ENCODE measurements around the gene USP13. TPM values are rescaled to one million over a fixed set of nuclear protein-coding genes. Genes with fewer than 3 reads are reported as not detected.

USP13 gene
- total RNA-seq, 2 donors from 2014 or later = 4.3 to 6.6 TPM

- no peaks in the 10 kb centered on the region for H3K9me3 ChIP-seq
- no peaks in the 10 kb centered on the region for H3K36me3 ChIP-seq
- no peak overlapping the region for H3K27ac ChIP-seq
- TF ChIP-seq, protein P1, sequence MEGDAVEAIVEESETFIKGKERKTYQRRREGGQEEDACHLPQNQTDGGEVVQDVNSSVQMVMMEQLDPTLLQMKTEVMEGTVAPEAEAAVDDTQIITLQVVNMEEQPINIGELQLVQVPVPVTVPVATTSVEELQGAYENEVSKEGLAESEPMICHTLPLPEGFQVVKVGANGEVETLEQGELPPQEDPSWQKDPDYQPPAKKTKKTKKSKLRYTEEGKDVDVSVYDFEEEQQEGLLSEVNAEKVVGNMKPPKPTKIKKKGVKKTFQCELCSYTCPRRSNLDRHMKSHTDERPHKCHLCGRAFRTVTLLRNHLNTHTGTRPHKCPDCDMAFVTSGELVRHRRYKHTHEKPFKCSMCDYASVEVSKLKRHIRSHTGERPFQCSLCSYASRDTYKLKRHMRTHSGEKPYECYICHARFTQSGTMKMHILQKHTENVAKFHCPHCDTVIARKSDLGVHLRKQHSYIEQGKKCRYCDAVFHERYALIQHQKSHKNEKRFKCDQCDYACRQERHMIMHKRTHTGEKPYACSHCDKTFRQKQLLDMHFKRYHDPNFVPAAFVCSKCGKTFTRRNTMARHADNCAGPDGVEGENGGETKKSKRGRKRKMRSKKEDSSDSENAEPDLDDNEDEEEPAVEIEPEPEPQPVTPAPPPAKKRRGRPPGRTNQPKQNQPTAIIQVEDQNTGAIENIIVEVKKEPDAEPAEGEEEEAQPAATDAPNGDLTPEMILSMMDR (IDR thresholded peaks at IDR 0.05) = no peak
- no peak overlapping the region for H3K9ac ChIP-seq (ENCODE audit: low read depth in 2 of 2, low read length in 2 of 2)
- H3K4me3 ChIP-seq = no peak overlapping the region
- intact Hi-C loops (cut with DNase I) = no loop called here
- no peaks in the 10 kb centered on the region for H3K4me1 ChIP-seq
- DNase-seq = no peak
- no peaks in the 10 kb centered on the region for H3K27me3 ChIP-seq
Measured at GRCh38 chr3:179833294-179833693, 180.5 kb downstream of the USP13 start.

- no peak for DNase-seq
- TF ChIP-seq, protein P1 (IDR thresholded peaks at IDR 0.05) = no peak
- Histone ChIP-seq H3K27me3 (no peaks in the 10 kb centered on the region), H3K9ac (ENCODE audit: low read depth in 2 of 2, low read length in 2 of 2) (no peak overlapping the region), H3K27ac (no peak overlapping the region), H3K36me3 (no peaks in the 10 kb centered on the region), H3K9me3 (no peaks in the 10 kb centered on the region), H3K4me3 (no peak overlapping the region), H3K4me1 (no peaks in the 10 kb centered on the region)
- intact Hi-C loops (cut with DNase I) = no loop called here
Measured at GRCh38 chr3:179837374-179837773, 184.5 kb downstream of the USP13 start.

Other genes with a start within 250 kb of the USP13 start
- gene GNB4, start 201.6 kb upstream of the USP13 start, total RNA-seq = 10 to 100 TPM in 1 of 2 donors, 1 to 10 TPM in 1; 3.1 to 10.4 TPM
- gene ACTL6A, start 90.1 kb upstream of the USP13 start, total RNA-seq = 10 to 100 TPM; 37.2 to 49.7 TPM
- 10 to 100 TPM; 37.3 to 46.4 TPM for gene MRPL47, start 48.4 kb upstream of the USP13 start, total RNA-seq
- 100 to 1,000 TPM; 154 to 159 TPM for gene NDUFB5, start 48.2 kb upstream of the USP13 start, total RNA-seq

Measured in colonic mucosa (tissue), 4 donors.